DMS153 (cell line): ENCODE measurements around the gene JAM3.
"Not testable (repeated sequence)": the region's sequence is repeated elsewhere in the genome, so short reads cannot be mapped to it uniquely, and the experiment has no call there.

Experiments
- DNase-seq: peaks from one replicate; lab custom pipeline; 2025; lab: John Stamatoyannopoulos, UW

JAM3 gene

GRCh38 chr11:134101282-134101681 is 32.4 kb downstream of the JAM3 start:
- no peak for DNase-seq

- DNase-seq, result no peak
Measured at GRCh38 chr11:134110252-134110815, 41.5 kb downstream of the JAM3 start.

GRCh38 chr11:134113787-134114186 is 44.9 kb downstream of the JAM3 start:
- not testable (repeated sequence) for DNase-seq

GRCh38 chr11:134116210-134116609 is 47.3 kb downstream of the JAM3 start:
- no peak for DNase-seq

GRCh38 chr11:134118006-134118405 is 49.1 kb downstream of the JAM3 start:
- DNase-seq, result no peak

GRCh38 chr11:134119094-134119493 is 50.2 kb downstream of the JAM3 start:
- no peak for DNase-seq

- no peak for DNase-seq
Measured at GRCh38 chr11:134120143-134120850, 51.4 kb downstream of the JAM3 start.

GRCh38 chr11:134120921-134121526 is 52.2 kb downstream of the JAM3 start:
- DNase-seq, result no peak

GRCh38 chr11:134124660-134125451 is 56.0 kb downstream of the JAM3 start:
- no peak for DNase-seq

- no peak for DNase-seq
Measured at GRCh38 chr11:134125507-134125906, 56.6 kb downstream of the JAM3 start.

- DNase-seq, result no peak
Measured at GRCh38 chr11:134126217-134126822, 57.4 kb downstream of the JAM3 start.

- DNase-seq, result no peak
Measured at GRCh38 chr11:134131628-134132244, 62.9 kb downstream of the JAM3 start.

- DNase-seq, result no peak
Measured at GRCh38 chr11:134132808-134133207, 63.9 kb downstream of the JAM3 start.

- no peak for DNase-seq
Measured at GRCh38 chr11:134134167-134134566, 65.3 kb downstream of the JAM3 start.

- DNase-seq, result no peak
Measured at GRCh38 chr11:134138376-134138775, 69.5 kb downstream of the JAM3 start.

GRCh38 chr11:134139303-134139872 is 70.5 kb downstream of the JAM3 start:
- no peak for DNase-seq

- no peak for DNase-seq
Measured at GRCh38 chr11:134139873-134140331, 71.0 kb downstream of the JAM3 start.

GRCh38 chr11:134140961-134141490 is 72.2 kb downstream of the JAM3 start:
- DNase-seq, result no peak

- DNase-seq, result no peak
Measured at GRCh38 chr11:134142536-134142935, 73.7 kb downstream of the JAM3 start.

GRCh38 chr11:134143801-134144200 is 74.9 kb downstream of the JAM3 start:
- DNase-seq, result no peak

GRCh38 chr11:134144744-134145143 is 75.9 kb downstream of the JAM3 start:
- DNase-seq, result no peak
